Measurements from ENCODE around the gene RBM18. TPM values are rescaled to one million over a fixed set of nuclear protein-coding genes. Genes with fewer than 3 reads are reported as not detected.

Gene RBM18
- total RNA-seq, 4 donors from 2014 or later: 10.2 to 15.8 (median 11.9) TPM

DNA sequence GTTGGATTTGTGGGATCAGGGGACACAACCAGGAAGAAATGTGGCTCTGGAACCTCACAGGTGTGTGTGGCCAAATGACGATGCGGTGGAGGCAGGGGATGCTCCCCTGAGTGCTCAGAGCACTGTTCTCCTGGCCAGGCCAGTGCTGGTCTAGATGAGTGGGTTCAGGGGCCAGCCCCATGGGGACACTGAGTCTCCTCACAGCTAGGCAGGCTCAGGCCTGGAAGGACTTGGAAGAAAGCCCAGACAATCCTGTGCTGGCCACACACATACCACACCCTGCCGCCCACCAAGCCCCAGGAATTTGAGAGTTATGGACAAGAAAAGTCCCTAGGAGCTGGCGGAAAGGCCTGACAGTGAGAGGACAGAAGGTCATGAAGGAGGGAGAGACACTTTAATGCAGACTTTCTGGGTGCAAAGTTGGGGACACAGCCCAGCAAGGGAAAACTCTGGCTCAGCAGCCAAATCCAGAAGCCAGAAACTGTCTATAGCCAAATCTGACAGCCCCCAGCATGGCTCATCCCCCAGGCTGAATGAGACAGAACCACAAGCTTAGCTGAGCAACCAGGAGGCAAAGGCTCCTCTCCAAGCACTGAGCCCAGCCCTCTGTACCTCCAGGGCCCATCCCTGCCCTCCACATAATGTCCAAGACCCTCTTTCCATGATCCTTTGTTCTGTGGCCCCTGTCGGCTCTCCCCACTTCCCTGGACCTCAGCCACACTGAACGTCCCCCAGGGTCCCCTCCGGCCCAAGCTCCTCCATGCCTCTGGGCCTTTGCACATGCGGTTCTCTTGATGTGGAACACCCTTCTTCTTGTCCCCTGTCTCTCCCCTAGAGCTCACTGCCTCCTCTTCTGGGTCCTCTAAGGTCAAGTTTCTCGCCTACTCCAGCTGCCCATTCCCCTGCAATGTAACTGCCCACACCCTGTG is 58.3 kb downstream of the RBM18 start:
- Histone ChIP-seq H3K36me3 (no peaks in the 10 kb centered on the region), H3K4me3 (no peak overlapping the region), H3K4me1 (no peaks in the 10 kb centered on the region), H3K27me3 (peaks cover 29% of the 10 kb centered on the region), H3K9me3 (no peaks in the 10 kb centered on the region), H3K27ac (no peak overlapping the region)
- TF ChIP-seq POLR2AphosphoS5 (IDR thresholded peaks at IDR 0.05) (no peak), EP300 (IDR thresholded peaks at IDR 0.05) (no peak), POLR2A (IDR thresholded peaks at IDR 0.05) (no peak)
- TF ChIP-seq, protein P1, sequence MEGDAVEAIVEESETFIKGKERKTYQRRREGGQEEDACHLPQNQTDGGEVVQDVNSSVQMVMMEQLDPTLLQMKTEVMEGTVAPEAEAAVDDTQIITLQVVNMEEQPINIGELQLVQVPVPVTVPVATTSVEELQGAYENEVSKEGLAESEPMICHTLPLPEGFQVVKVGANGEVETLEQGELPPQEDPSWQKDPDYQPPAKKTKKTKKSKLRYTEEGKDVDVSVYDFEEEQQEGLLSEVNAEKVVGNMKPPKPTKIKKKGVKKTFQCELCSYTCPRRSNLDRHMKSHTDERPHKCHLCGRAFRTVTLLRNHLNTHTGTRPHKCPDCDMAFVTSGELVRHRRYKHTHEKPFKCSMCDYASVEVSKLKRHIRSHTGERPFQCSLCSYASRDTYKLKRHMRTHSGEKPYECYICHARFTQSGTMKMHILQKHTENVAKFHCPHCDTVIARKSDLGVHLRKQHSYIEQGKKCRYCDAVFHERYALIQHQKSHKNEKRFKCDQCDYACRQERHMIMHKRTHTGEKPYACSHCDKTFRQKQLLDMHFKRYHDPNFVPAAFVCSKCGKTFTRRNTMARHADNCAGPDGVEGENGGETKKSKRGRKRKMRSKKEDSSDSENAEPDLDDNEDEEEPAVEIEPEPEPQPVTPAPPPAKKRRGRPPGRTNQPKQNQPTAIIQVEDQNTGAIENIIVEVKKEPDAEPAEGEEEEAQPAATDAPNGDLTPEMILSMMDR (IDR thresholded peaks at IDR 0.05): no peak
- no peak for DNase-seq (ENCODE audit: low spot score in 2 of 2)
- WGBS: 86% methylated on average over 9 of the region's 9 CpGs

DNA sequence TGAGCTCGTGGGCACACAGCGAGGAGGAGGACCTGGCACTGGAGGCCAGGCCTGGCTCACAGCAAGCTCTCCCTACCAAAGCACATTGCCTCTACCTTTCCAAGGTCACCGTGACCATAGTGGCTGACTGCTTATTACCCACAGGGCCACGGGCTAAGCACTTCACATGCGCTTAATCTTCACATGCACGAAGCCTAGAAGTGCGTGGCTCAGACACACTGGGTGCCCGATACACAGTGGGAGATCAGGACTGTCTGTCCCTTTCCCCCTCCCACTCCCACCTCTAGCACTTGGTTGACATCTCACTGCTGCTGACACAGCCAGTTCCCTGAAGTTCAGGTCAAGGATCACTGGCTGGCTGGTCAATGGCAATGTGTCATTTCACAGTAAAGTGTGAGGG is 59.5 kb downstream of the RBM18 start:
- no peak for DNase-seq (ENCODE audit: low spot score in 2 of 2)
- WGBS: 80% methylated on average over 8 of the region's 8 CpGs
- H3K27me3 ChIP-seq: peaks cover 17% of the 10 kb centered on the region
- H3K4me3 ChIP-seq: no peak overlapping the region
- TF ChIP-seq, protein P1 (IDR thresholded peaks at IDR 0.05): no peak
- TF ChIP-seq POLR2AphosphoS5 (IDR thresholded peaks at IDR 0.05) (no peak), EP300 (IDR thresholded peaks at IDR 0.05) (no peak), POLR2A (IDR thresholded peaks at IDR 0.05) (no peak)
- H3K4me1 ChIP-seq: no peaks in the 10 kb centered on the region
- no peaks in the 10 kb centered on the region for H3K36me3 ChIP-seq
- H3K9me3 ChIP-seq: no peaks in the 10 kb centered on the region
- no peak overlapping the region for H3K27ac ChIP-seq

DNA sequence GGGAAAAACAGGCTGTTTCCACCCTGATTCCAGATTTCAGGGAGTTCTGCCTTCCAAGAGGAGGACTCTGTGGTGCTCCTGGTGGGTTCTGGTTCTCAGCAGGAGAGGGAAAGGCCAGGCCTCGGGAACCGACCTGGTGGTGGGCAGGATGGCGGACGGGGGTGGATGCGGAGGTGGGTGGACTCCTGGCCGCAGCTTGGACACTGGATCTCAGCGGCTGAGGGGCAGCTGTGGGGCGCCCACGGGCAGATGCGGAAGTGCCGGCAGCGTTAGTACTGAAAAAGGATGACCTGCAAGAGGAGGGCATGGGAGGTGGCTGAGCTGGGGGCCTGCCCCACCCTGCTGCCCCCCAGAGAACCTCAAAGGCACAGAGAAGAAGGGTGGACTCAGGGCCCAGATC is 60.1 kb downstream of the RBM18 start:
- Histone ChIP-seq H3K4me3 (no peak overlapping the region), H3K36me3 (no peaks in the 10 kb centered on the region), H3K27me3 (peaks cover 13% of the 10 kb centered on the region), H3K9me3 (no peaks in the 10 kb centered on the region), H3K27ac (no peak overlapping the region), H3K4me1 (no peaks in the 10 kb centered on the region)
- 88% methylated on average over 12 of the region's 12 CpGs for WGBS
- DNase-seq (ENCODE audit: low spot score in 2 of 2): no peak
- no peak for TF ChIP-seq EP300 (IDR thresholded peaks at IDR 0.05)
- TF ChIP-seq, protein P1 (IDR thresholded peaks at IDR 0.05): no peak
- no peak for TF ChIP-seq POLR2A (IDR thresholded peaks at IDR 0.05)
- TF ChIP-seq POLR2AphosphoS5 (IDR thresholded peaks at IDR 0.05): no peak

DNA sequence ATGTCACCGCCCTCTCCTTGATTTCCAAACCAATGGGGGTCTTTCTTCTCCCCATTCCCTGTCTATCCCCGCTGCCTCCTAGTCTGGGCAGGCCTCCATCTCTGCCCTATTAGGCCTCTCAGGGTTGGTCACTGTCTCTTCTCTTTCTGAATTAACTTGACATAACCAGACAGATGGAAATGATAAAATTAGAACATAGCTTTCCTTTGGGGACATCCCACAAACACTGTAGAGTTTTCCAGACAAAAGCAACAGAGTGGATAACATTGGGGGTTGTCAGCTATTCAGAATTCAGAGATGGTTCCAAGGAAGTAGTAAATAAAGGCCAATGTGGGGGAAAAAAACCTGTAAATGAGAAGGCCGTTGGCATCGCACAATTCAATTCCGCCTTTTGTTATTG is 60.6 kb downstream of the RBM18 start:
- Histone ChIP-seq H3K36me3 (no peaks in the 10 kb centered on the region), H3K4me3 (no peak overlapping the region), H3K27ac (no peak overlapping the region), H3K9me3 (no peaks in the 10 kb centered on the region), H3K27me3 (peaks cover 9% of the 10 kb centered on the region), H3K4me1 (no peaks in the 10 kb centered on the region)
- WGBS: 85% methylated on average over 5 of the region's 5 CpGs
- TF ChIP-seq POLR2AphosphoS5 (IDR thresholded peaks at IDR 0.05) (no peak), EP300 (IDR thresholded peaks at IDR 0.05) (no peak), POLR2A (IDR thresholded peaks at IDR 0.05) (no peak)
- TF ChIP-seq, protein P1 (IDR thresholded peaks at IDR 0.05): no peak
- DNase-seq (ENCODE audit: low spot score in 2 of 2): no peak

DNA sequence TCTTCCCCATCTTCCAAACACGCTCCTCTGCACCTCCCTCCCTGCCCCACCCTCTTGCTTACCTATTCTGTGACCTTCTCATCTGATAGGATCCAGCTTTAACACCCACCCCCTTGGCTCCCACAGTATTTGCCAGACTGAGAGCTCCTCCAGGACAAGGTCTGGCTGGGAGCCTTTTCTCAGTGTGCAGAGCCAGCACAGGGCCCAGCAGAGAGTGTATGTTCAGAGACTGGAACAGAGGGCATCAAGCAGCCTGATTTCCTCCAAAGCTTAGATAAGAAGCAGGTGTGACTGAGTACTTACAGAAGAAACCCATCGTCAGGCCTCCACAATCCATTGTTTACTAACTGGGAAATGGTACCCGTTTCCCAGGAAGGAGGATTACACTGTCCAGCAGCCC is 62.5 kb downstream of the RBM18 start:
- H3K27me3 ChIP-seq: peaks cover 21% of the 10 kb centered on the region
- WGBS: 55% methylated on average over 3 of the region's 3 CpGs
- H3K36me3 ChIP-seq: no peaks in the 10 kb centered on the region
- no peak overlapping the region for H3K4me3 ChIP-seq
- no peaks in the 10 kb centered on the region for H3K4me1 ChIP-seq
- no peak for DNase-seq (ENCODE audit: low spot score in 2 of 2)
- H3K27ac ChIP-seq: no peak overlapping the region
- no peaks in the 10 kb centered on the region for H3K9me3 ChIP-seq
- TF ChIP-seq EP300 (IDR thresholded peaks at IDR 0.05) (no peak), POLR2A (IDR thresholded peaks at IDR 0.05) (no peak), POLR2AphosphoS5 (IDR thresholded peaks at IDR 0.05) (no peak)
- TF ChIP-seq, protein P1 (IDR thresholded peaks at IDR 0.05): no peak
